IMR-90 (cell line): Measurements from ENCODE around the gene C3orf52. TPM values are rescaled to one million over a fixed set of nuclear protein-coding genes. Genes with fewer than 3 reads are reported as not detected.

Experiments used
- ATAC-seq: fragments of 200-7000 bp; cut with Tn5 transposase; 2 replicates; pipeline ENCODE4 v1.9.1; 2020; ENCODE audit warnings: low read depth, mild to moderate bottlenecking, moderate library complexity
- BruUV-seq: library from RNA; stranded (reverse); fragments of 400-500 nt; replicated peaks from 2 replicates; lab custom pipeline; 2021; lab: Mats Ljungman, UMichigan
- CTCF ChIA-PET: fragments of 300-600 bp; formaldehyde crosslinking; extraction: SDS; loops from one replicate; lab custom pipeline; 2021; ENCODE audit warnings: antibody characterized with exemption; lab: Yijun Ruan, JAX
- POLR2A ChIA-PET: fragments of 300-600 bp; sonication (Branson Sonifier 250); formaldehyde crosslinking; loops from one replicate; lab custom pipeline; 2022; ENCODE audit warnings: antibody characterized with exemption; ENCODE audit not compliant: unreplicated experiment; lab: Charles Lee
- DNase-seq: peaks from one replicate; pipeline ENCODE4 v3.0.0; 2013
- H2AFZ ChIP-seq: replicated peaks from 2 replicates; pipeline ENCODE3; 2013; ENCODE audit warnings: low read length, mild to moderate bottlenecking; ENCODE audit not compliant: poor library complexity
- H2AK5ac ChIP-seq: 2 replicates; pipeline ENCODE4 v1.6.1; 2013; ENCODE audit warnings: low read depth, low read length, inconsistent platforms
- H2AK9ac ChIP-seq: replicated peaks from 2 replicates; pipeline ENCODE3; 2013; ENCODE audit warnings: mild to moderate bottlenecking, low read depth, low read length, moderate library complexity; ENCODE audit not compliant: poor library complexity
- H2BK120ac ChIP-seq: 2 replicates; pipeline ENCODE4 v1.6.1; 2013; ENCODE audit warnings: low read depth, low read length, inconsistent platforms
- H2BK15ac ChIP-seq: 3 replicates; pipeline ENCODE4 v1.6.1; 2013; ENCODE audit warnings: low read depth, low read length, inconsistent platforms
- H2BK20ac ChIP-seq: 2 replicates; pipeline ENCODE4 v1.6.1; 2013; ENCODE audit warnings: low read depth, mild to moderate bottlenecking, inconsistent platforms, low read length, moderate library complexity
- H2BK5ac ChIP-seq: 2 replicates; pipeline ENCODE4 v1.6.1; 2013; ENCODE audit warnings: mild to moderate bottlenecking, low read depth, low read length, inconsistent platforms; ENCODE audit not compliant: poor library complexity, severe bottlenecking
- H3K14ac ChIP-seq: replicated peaks from 2 replicates; pipeline ENCODE4 v1.6.1; 2013; ENCODE audit warnings: low read depth, low read length, inconsistent platforms
- H3K18ac ChIP-seq: 2 replicates; pipeline ENCODE4 v1.6.1; 2013; ENCODE audit warnings: low read depth, low read length, control low read depth
- H3K23ac ChIP-seq: 2 replicates; pipeline ENCODE4 v1.6.1; 2013; ENCODE audit warnings: low read depth, low read length, inconsistent platforms
- H3K27ac ChIP-seq: 2 replicates; pipeline ENCODE4 v1.5.1; 2013; ENCODE audit warnings: mild to moderate bottlenecking, control low read depth, low read length; ENCODE audit not compliant: insufficient read depth
- H3K27me3 ChIP-seq: 2 replicates; pipeline ENCODE4 v1.6.1; 2013; ENCODE audit warnings: low read length; ENCODE audit not compliant: control insufficient read depth, insufficient read depth
- H3K36me3 ChIP-seq: 2 replicates; pipeline ENCODE4 v1.6.1; 2013; ENCODE audit warnings: low read length, mixed read lengths; ENCODE audit not compliant: control insufficient read depth, insufficient read depth
- H3K4ac ChIP-seq: 2 replicates; pipeline ENCODE4 v1.6.1; 2013; ENCODE audit warnings: low read depth, low read length, inconsistent platforms
- H3K4me1 ChIP-seq: 2 replicates; pipeline ENCODE4 v1.6.1; 2013; ENCODE audit warnings: low read length, mixed read lengths; ENCODE audit not compliant: control insufficient read depth, insufficient read depth
- H3K4me2 ChIP-seq: 2 replicates; pipeline ENCODE4 v1.6.1; 2013; ENCODE audit warnings: low read depth, mild to moderate bottlenecking, control low read depth, low read length, moderate library complexity
- H3K4me3 ChIP-seq: 2 replicates; pipeline ENCODE4 v1.5.1; 2013; ENCODE audit warnings: low read depth, mild to moderate bottlenecking, control low read depth, low read length, moderate library complexity; ENCODE audit not compliant: insufficient read depth
- H3K56ac ChIP-seq: 2 replicates; pipeline ENCODE4 v1.6.1; 2013; ENCODE audit warnings: low read length, inconsistent platforms; ENCODE audit not compliant: insufficient read depth; ENCODE audit errors: extremely low read depth
- H3K79me1 ChIP-seq, 2 experiments: 2 replicates each; pipeline ENCODE4 v1.6.1; 2013; ENCODE audit warnings: low read length in 2 of 2, inconsistent platforms in 1 of 2, low read depth in 1 of 2
- H3K9ac ChIP-seq: 2 replicates; pipeline ENCODE4 v1.6.1; 2013; ENCODE audit warnings: low read depth, low read length, control low read depth
- H3K9me1 ChIP-seq: 2 replicates; pipeline ENCODE4 v1.6.1; 2013; ENCODE audit warnings: low read length, inconsistent platforms; ENCODE audit not compliant: insufficient read depth
- H3K9me3 ChIP-seq: 2 replicates; pipeline ENCODE4 v1.6.1; 2013; ENCODE audit warnings: low read length; ENCODE audit not compliant: control insufficient read depth, insufficient read depth
- H4K20me1 ChIP-seq: 2 replicates; pipeline ENCODE4 v1.6.1; 2013; ENCODE audit warnings: low read length, inconsistent platforms; ENCODE audit not compliant: insufficient read depth
- H4K5ac ChIP-seq: 2 replicates; pipeline ENCODE4 v1.6.1; 2013; ENCODE audit warnings: mild to moderate bottlenecking, low read depth, low read length, control low read depth
- H4K8ac ChIP-seq, 2 experiments: 2 replicates each; pipeline ENCODE4 v1.6.1; 2013; ENCODE audit warnings: low read depth in 2 of 2, low read length in 2 of 2, control low read depth in 1 of 2, inconsistent platforms in 1 of 2
- H4K91ac ChIP-seq: 2 replicates; pipeline ENCODE4 v1.6.1; 2013; ENCODE audit warnings: low read depth, low read length, inconsistent platforms; ENCODE audit not compliant: insufficient read depth
- FOS ChIP-seq: fragments of 150-350 bp; IDR thresholded peaks from 2 replicates; pipeline ENCODE4 v1.6.1; 2016; ENCODE audit warnings: low read depth, low read length
- MAZ ChIP-seq: IDR thresholded peaks from 2 replicates; pipeline ENCODE4 v1.6.1; 2012; ENCODE audit warnings: low read depth, mild to moderate bottlenecking, low read length, improper control_type of control experiment, moderate library complexity, borderline replicate concordance
- RCOR1 ChIP-seq: IDR thresholded peaks from 2 replicates; pipeline ENCODE4 v1.6.1; 2012; ENCODE audit warnings: mild to moderate bottlenecking, low read length, improper control_type of control experiment; ENCODE audit not compliant: insufficient replicate concordance
- WGBS, 2 experiments: methylation state at CpG; one replicate each; pipeline versions ENCODE4 v1.1.5 to v1.1.7; 2013; ENCODE audit warnings: missing lambda C conversion rate in 2 of 2; ENCODE audit not compliant: insufficient read length in 1 of 2; ENCODE audit errors: extremely low coverage in 2 of 2; 5-methylcytosine and 5-hydroxymethylcytosine counted together
- dilution Hi-C: fragments of 300-500 bp; cut with HindIII; formaldehyde crosslinking; loops from one replicate; pipeline ENCODE4 v1.14.3; 2018; ENCODE audit warnings: low sequenced_read_pairs; ENCODE audit not compliant: unreplicated experiment
- in situ Hi-C: fragments of 300-500 bp; cut with MboI; formaldehyde crosslinking; loops from 3 replicates; pipeline ENCODE4 v1.14.3; 2019; ENCODE audit warnings: low sequenced_read_pairs, inconsistent platforms, mixed read lengths
- intact Hi-C: fragments of 100-400 bp; cut with micrococcal nuclease; formaldehyde crosslinking; loops from 2 replicates; pipeline ENCODE4 v1.10.0; 2022
- polyA plus RNA-seq, 3 experiments: library from polyadenylated mRNA; depleted of rRNA; stranded (reverse); fragments of >200 nt; gene quantifications; 2 replicates each; pipeline ENCODE4 v1.2.3, GENCODE V29; 2012; ENCODE audit warnings: low replicate concordance in 1 of 3
- total RNA-seq: library from RNA; depleted of rRNA; stranded (reverse); fragments of >200 nt; gene quantifications from 2 replicates; pipeline ENCODE4 v1.2.3, GENCODE V29; 2012

Gene C3orf52
- total and polyA plus RNA-seq, 2 of the 4 experiments (the other 2 are of a cell fraction): 7.5 to 12.5 TPM

- Histone ChIP-seq H3K9me3 (no peaks in the 10 kb centered on the region), H3K79me1 (peaks cover 16 to 44% of the 10 kb centered on the region in 2 experiments; a peak in 3 of 4 replicates), H3K36me3 (no peaks in the 10 kb centered on the region), H3K9ac (no peak overlapping the region), H3K9me1 (peaks cover 13% of the 10 kb centered on the region), H3K18ac (no peak overlapping the region), H2BK15ac (no peak overlapping the region), H3K27me3 (no peaks in the 10 kb centered on the region), H2BK5ac (no peak overlapping the region), H3K23ac (peak overlapping the region; percentile 19), H4K91ac (no peak overlapping the region), H3K4ac (no peak overlapping the region; the same call in 1 of the 2 replicates), H3K4me1 (peaks cover 7% of the 10 kb centered on the region), H2BK120ac (no peak overlapping the region), H3K4me2 (peak overlapping the region; percentile 97; the same call in 1 of the 2 replicates), H4K5ac (no peak overlapping the region), H3K4me3 (no peak overlapping the region), H3K27ac (no peak overlapping the region), H4K20me1 (no peaks in the 10 kb centered on the region), H4K8ac (no peak overlapping the region; a peak in 2 of 4 replicates), H3K56ac (no peak overlapping the region), H3K14ac (peak overlapping the region; percentile 27; the same call in 1 of the 2 replicates), H2BK20ac (no peak overlapping the region), H2AK9ac (no peak overlapping the region), H2AFZ (no peak overlapping the region), H2AK5ac (peak overlapping the region; percentile 9; the same call in 1 of the 2 replicates)
- intact Hi-C loops: no loop called here
- POLR2A ChIA-PET: interaction anchor here (0.9 kb wide), 1 partner anchor 44 kb away, joined by 3 read pairs; no protein-coding TSS in a partner anchor
- no peak for TF ChIP-seq FOS
- TF ChIP-seq MAZ: no peak
- TF ChIP-seq RCOR1: no peak
- no peak for DNase-seq
- in situ Hi-C loops: no loop called here
- CTCF ChIA-PET: interaction anchor here (1.6 to 1.9 kb wide), 2 partner anchors 9 to 24 kb away, joined by 4 read pairs; no protein-coding TSS in a partner anchor
- no TSS peak for BruUV-seq
- dilution Hi-C loops: no loop called here
- WGBS, 2 experiments: no CpG with 5 or more reads among the region's 5 CpGs
- ATAC-seq: no peak
Measured at GRCh38 chr3:112087746-112088145, 1.6 kb downstream of the C3orf52 start.
